HS-27A (cell line): Measurements from ENCODE around the gene PLPP4.

ENCODE experiments used
- DNase-seq: peaks from one replicate; pipeline ENCODE4 v3.0.0-alpha.2; 2012; ENCODE audit warnings: low read depth, missing footprints

PLPP4 gene

GRCh38 chr10:120517196-120517595 is 60.2 kb downstream of the PLPP4 start:
- no peak for DNase-seq

GRCh38 chr10:120517881-120518484 is 61.0 kb downstream of the PLPP4 start:
- DNase-seq = no peak

GRCh38 chr10:120521880-120522279 is 64.9 kb downstream of the PLPP4 start:
- DNase-seq = no peak

- no peak for DNase-seq
These were observed 70.7 kb downstream of the PLPP4 start for GRCh38 chr10:120527691-120528090.

GRCh38 chr10:120530699-120531098 is 73.7 kb downstream of the PLPP4 start:
- DNase-seq = no peak

- no peak for DNase-seq
These were observed 81.1 kb downstream of the PLPP4 start for GRCh38 chr10:120538091-120538490.

GRCh38 chr10:120539076-120539475 is 82.0 kb downstream of the PLPP4 start:
- DNase-seq = no peak

GRCh38 chr10:120540486-120540885 is 83.5 kb downstream of the PLPP4 start:
- DNase-seq = no peak

- DNase-seq = no peak
These were observed 85.0 kb downstream of the PLPP4 start for GRCh38 chr10:120541984-120542383.

GRCh38 chr10:120542591-120542990 is 85.6 kb downstream of the PLPP4 start:
- DNase-seq = no peak

GRCh38 chr10:120543291-120543690 is 86.3 kb downstream of the PLPP4 start:
- no peak for DNase-seq

- DNase-seq = no peak
These were observed 91.2 kb downstream of the PLPP4 start for GRCh38 chr10:120548210-120548609.

- no peak for DNase-seq
These were observed 95.2 kb downstream of the PLPP4 start for GRCh38 chr10:120552262-120552661.

- DNase-seq = no peak
These were observed 96.9 kb downstream of the PLPP4 start for GRCh38 chr10:120553911-120554310.

GRCh38 chr10:120555436-120555835 is 98.4 kb downstream of the PLPP4 start:
- DNase-seq = no peak

- DNase-seq = no peak
These were observed 99.0 kb downstream of the PLPP4 start for GRCh38 chr10:120555842-120556532.

GRCh38 chr10:120557311-120557710 is 100.3 kb downstream of the PLPP4 start:
- no peak for DNase-seq

- no peak for DNase-seq
These were observed 102.8 kb downstream of the PLPP4 start for GRCh38 chr10:120559800-120560199.

- DNase-seq = no peak
These were observed 105.9 kb downstream of the PLPP4 start for GRCh38 chr10:120562956-120563355.

- DNase-seq = no peak
These were observed 113.4 kb downstream of the PLPP4 start for GRCh38 chr10:120570418-120570817.

- DNase-seq = no peak
These were observed 114.2 kb downstream of the PLPP4 start for GRCh38 chr10:120571266-120571665.

- no peak for DNase-seq
These were observed 115.3 kb downstream of the PLPP4 start for GRCh38 chr10:120572307-120572706.

- no peak for DNase-seq
These were observed 116.3 kb downstream of the PLPP4 start for GRCh38 chr10:120573355-120573754.

- no peak for DNase-seq
These were observed 118.0 kb downstream of the PLPP4 start for GRCh38 chr10:120574981-120575380.
